ENCODE results near the gene FBXL4.

FBXL4 gene

DNA sequence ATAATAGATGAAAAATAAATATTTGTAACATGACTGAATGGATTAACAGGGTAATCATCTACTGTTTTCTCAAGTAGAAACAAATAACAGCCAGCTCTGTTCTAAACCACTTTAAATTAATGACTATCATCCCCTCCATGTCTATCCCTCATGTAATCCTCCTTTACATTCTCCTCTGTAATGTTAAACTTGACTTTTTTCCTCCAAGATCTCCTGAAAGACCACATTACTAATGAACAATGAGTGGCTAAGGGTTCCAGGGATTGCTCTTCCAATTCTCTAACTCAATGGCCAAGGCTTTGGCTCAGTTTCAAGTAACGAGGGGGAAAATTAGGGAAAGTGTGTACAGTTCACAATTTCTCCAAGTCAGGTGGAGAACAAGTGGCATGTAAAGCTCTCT, 37.6 kb upstream of the FBXL4 start:
- H4K12ac ChIP-seq (ENCODE audit: low read depth, low read length), result no peak overlapping the region
- no peak overlapping the region for H3K4me3 ChIP-seq (ENCODE audit: low read depth, low read length)
- H3K9ac ChIP-seq (ENCODE audit: low read length), result no peak overlapping the region
- H2AK5ac ChIP-seq (ENCODE audit: low read length), result no peak overlapping the region
- no peaks in the 10 kb centered on the region for H3K4me1 ChIP-seq (ENCODE audit: control insufficient read depth in 1 of 2, insufficient read depth in 2 of 2, low read length in 2 of 2)
- no peak overlapping the region for H3K4me2 ChIP-seq (ENCODE audit: low read length)
- H3K36me3 ChIP-seq (ENCODE audit: control insufficient read depth in 1 of 2, insufficient read depth in 2 of 2, low read length in 2 of 2), result no peaks in the 10 kb centered on the region
- no peaks in the 10 kb centered on the region for H3K9me3 ChIP-seq (ENCODE audit: insufficient read depth, low read depth, low read length)
- H3K4ac ChIP-seq (ENCODE audit: low read depth, low read length), result no peak overlapping the region
- H3K79me1 ChIP-seq (ENCODE audit: low read length), result no peaks in the 10 kb centered on the region
- no peak overlapping the region for H2BK5ac ChIP-seq (ENCODE audit: low read depth, low read length, poor library complexity)
- H3K14ac ChIP-seq (ENCODE audit: low read length), result no peak overlapping the region
- no peak overlapping the region for H3K27ac ChIP-seq (ENCODE audit: low read depth, low read length)
- no peak overlapping the region for H4K91ac ChIP-seq (ENCODE audit: low read depth, low read length)
- H3K23ac ChIP-seq (ENCODE audit: low read length), result no peak overlapping the region
- H3K79me2 ChIP-seq (ENCODE audit: control insufficient read depth, insufficient read depth, low read length, poor library complexity), result no peaks in the 10 kb centered on the region
- H2BK120ac ChIP-seq (ENCODE audit: insufficient read depth, low read length, poor library complexity), result no peak overlapping the region
- H2AFZ ChIP-seq (ENCODE audit: insufficient read depth, low read length, poor library complexity), result no peak overlapping the region
- DNase-seq, result no peak
- WGBS (ENCODE audit: extremely low coverage, insufficient coverage, insufficient read length), result no CpG with 5 or more reads among the region's 1 CpG
- no peak overlapping the region for H4K8ac ChIP-seq (ENCODE audit: low read depth, low read length)
- no peaks in the 10 kb centered on the region for H3K27me3 ChIP-seq (ENCODE audit: insufficient read depth, low read length)
- H3K18ac ChIP-seq (ENCODE audit: low read length), result no peak overlapping the region
- H2BK12ac ChIP-seq (ENCODE audit: low read length), result no peak overlapping the region

GRCh38 chr6:98984121-98984520, 36.4 kb upstream of the FBXL4 start:
- Histone ChIP-seq H2BK120ac (ENCODE audit: insufficient read depth, low read length, poor library complexity) (no peak overlapping the region), H3K14ac (ENCODE audit: low read length) (no peak overlapping the region), H3K36me3 (ENCODE audit: control insufficient read depth in 1 of 2, insufficient read depth in 2 of 2, low read length in 2 of 2) (no peaks in the 10 kb centered on the region), H3K4me2 (ENCODE audit: low read length) (no peak overlapping the region), H2BK12ac (ENCODE audit: low read length) (no peak overlapping the region), H3K9ac (ENCODE audit: low read length) (no peak overlapping the region), H3K4ac (ENCODE audit: low read depth, low read length) (no peak overlapping the region), H3K27ac (ENCODE audit: low read depth, low read length) (no peak overlapping the region), H3K18ac (ENCODE audit: low read length) (no peak overlapping the region), H3K9me3 (ENCODE audit: insufficient read depth, low read depth, low read length) (no peaks in the 10 kb centered on the region), H4K91ac (ENCODE audit: low read depth, low read length) (no peak overlapping the region), H3K79me2 (ENCODE audit: control insufficient read depth, insufficient read depth, low read length, poor library complexity) (no peaks in the 10 kb centered on the region), H3K79me1 (ENCODE audit: low read length) (no peaks in the 10 kb centered on the region), H3K4me1 (ENCODE audit: control insufficient read depth in 1 of 2, insufficient read depth in 2 of 2, low read length in 2 of 2) (no peaks in the 10 kb centered on the region), H2BK5ac (ENCODE audit: low read depth, low read length, poor library complexity) (no peak overlapping the region), H2AK5ac (ENCODE audit: low read length) (no peak overlapping the region), H3K23ac (ENCODE audit: low read length) (no peak overlapping the region), H4K12ac (ENCODE audit: low read depth, low read length) (no peak overlapping the region), H3K4me3 (ENCODE audit: low read depth, low read length) (no peak overlapping the region), H3K27me3 (ENCODE audit: insufficient read depth, low read length) (no peaks in the 10 kb centered on the region), H4K8ac (ENCODE audit: low read depth, low read length) (no peak overlapping the region), H2AFZ (ENCODE audit: insufficient read depth, low read length, poor library complexity) (no peak overlapping the region)
- DNase-seq, result no peak
- WGBS (ENCODE audit: extremely low coverage, insufficient coverage, insufficient read length), result no CpG with 5 or more reads among the region's 1 CpG

- Histone ChIP-seq H4K91ac (ENCODE audit: low read depth, low read length) (no peak overlapping the region), H3K4me1 (ENCODE audit: control insufficient read depth in 1 of 2, insufficient read depth in 2 of 2, low read length in 2 of 2) (no peaks in the 10 kb centered on the region), H3K79me2 (ENCODE audit: control insufficient read depth, insufficient read depth, low read length, poor library complexity) (no peaks in the 10 kb centered on the region), H3K4ac (ENCODE audit: low read depth, low read length) (no peak overlapping the region), H3K18ac (ENCODE audit: low read length) (no peak overlapping the region), H3K27me3 (ENCODE audit: insufficient read depth, low read length) (no peaks in the 10 kb centered on the region), H2BK12ac (ENCODE audit: low read length) (no peak overlapping the region), H3K79me1 (ENCODE audit: low read length) (no peaks in the 10 kb centered on the region), H2BK120ac (ENCODE audit: insufficient read depth, low read length, poor library complexity) (no peak overlapping the region), H3K27ac (ENCODE audit: low read depth, low read length) (no peak overlapping the region), H3K23ac (ENCODE audit: low read length) (no peak overlapping the region), H3K14ac (ENCODE audit: low read length) (no peak overlapping the region), H4K8ac (ENCODE audit: low read depth, low read length) (no peak overlapping the region), H2AK5ac (ENCODE audit: low read length) (no peak overlapping the region), H3K9ac (ENCODE audit: low read length) (no peak overlapping the region), H3K36me3 (ENCODE audit: control insufficient read depth in 1 of 2, insufficient read depth in 2 of 2, low read length in 2 of 2) (no peaks in the 10 kb centered on the region), H2BK5ac (ENCODE audit: low read depth, low read length, poor library complexity) (no peak overlapping the region), H2AFZ (ENCODE audit: insufficient read depth, low read length, poor library complexity) (no peak overlapping the region), H3K4me2 (ENCODE audit: low read length) (no peak overlapping the region), H3K4me3 (ENCODE audit: low read depth, low read length) (no peak overlapping the region), H3K9me3 (ENCODE audit: insufficient read depth, low read depth, low read length) (no peaks in the 10 kb centered on the region), H4K12ac (ENCODE audit: low read depth, low read length) (no peak overlapping the region)
- no CpG with 5 or more reads among the region's 1 CpG for WGBS (ENCODE audit: extremely low coverage, insufficient coverage, insufficient read length)
- no peak for DNase-seq
These were observed 33.7 kb upstream of the FBXL4 start for GRCh38 chr6:98981473-98981872.

GRCh38 chr6:98980819-98981218, 33.1 kb upstream of the FBXL4 start:
- H2BK120ac ChIP-seq (ENCODE audit: insufficient read depth, low read length, poor library complexity), result no peak overlapping the region
- H4K91ac ChIP-seq (ENCODE audit: low read depth, low read length), result no peak overlapping the region
- H2AK5ac ChIP-seq (ENCODE audit: low read length), result no peak overlapping the region
- H3K27me3 ChIP-seq (ENCODE audit: insufficient read depth, low read length), result no peaks in the 10 kb centered on the region
- no peak overlapping the region for H3K4me2 ChIP-seq (ENCODE audit: low read length)
- H3K4ac ChIP-seq (ENCODE audit: low read depth, low read length), result no peak overlapping the region
- no peak overlapping the region for H3K14ac ChIP-seq (ENCODE audit: low read length)
- H3K18ac ChIP-seq (ENCODE audit: low read length), result no peak overlapping the region
- no peak overlapping the region for H3K27ac ChIP-seq (ENCODE audit: low read depth, low read length)
- H3K4me1 ChIP-seq (ENCODE audit: control insufficient read depth in 1 of 2, insufficient read depth in 2 of 2, low read length in 2 of 2), result no peaks in the 10 kb centered on the region
- no peaks in the 10 kb centered on the region for H3K79me1 ChIP-seq (ENCODE audit: low read length)
- no peaks in the 10 kb centered on the region for H3K36me3 ChIP-seq (ENCODE audit: control insufficient read depth in 1 of 2, insufficient read depth in 2 of 2, low read length in 2 of 2)
- WGBS (ENCODE audit: extremely low coverage, insufficient coverage, insufficient read length), result no CpG with 5 or more reads among the region's 2 CpGs
- no peak overlapping the region for H2AFZ ChIP-seq (ENCODE audit: insufficient read depth, low read length, poor library complexity)
- H3K79me2 ChIP-seq (ENCODE audit: control insufficient read depth, insufficient read depth, low read length, poor library complexity), result no peaks in the 10 kb centered on the region
- no peak overlapping the region for H2BK5ac ChIP-seq (ENCODE audit: low read depth, low read length, poor library complexity)
- no peak overlapping the region for H3K9ac ChIP-seq (ENCODE audit: low read length)
- H3K23ac ChIP-seq (ENCODE audit: low read length), result no peak overlapping the region
- DNase-seq, result no peak
- no peak overlapping the region for H4K8ac ChIP-seq (ENCODE audit: low read depth, low read length)
- H3K9me3 ChIP-seq (ENCODE audit: insufficient read depth, low read depth, low read length), result no peaks in the 10 kb centered on the region
- H2BK12ac ChIP-seq (ENCODE audit: low read length), result no peak overlapping the region
- no peak overlapping the region for H4K12ac ChIP-seq (ENCODE audit: low read depth, low read length)
- H3K4me3 ChIP-seq (ENCODE audit: low read depth, low read length), result no peak overlapping the region

Measured in trophoblast cell (in vitro differentiated cells and primary cell).